HG03066 (cell line): ENCODE results near the gene CYGB.

Source experiments
- ATAC-seq: cut with Tn5 transposase; IDR thresholded peaks from one replicate; pipeline ENCODE4 v1.9.1; 2021; ENCODE audit warnings: low read depth; ENCODE audit not compliant: unreplicated experiment

Gene CYGB

GRCh38 chr17:76537578-76538280 lies at the start of gene CYGB:
Gene CYGB, minus strand, starts transcription at chr17:76537709. Its CDS starts 167 bp downstream, at chr17:76537542.
- ATAC-seq = no peak

GRCh38 chr17:76586741-76587487 lies 49.4 kb upstream of the CYGB start:
- ATAC-seq = no peak

- no peak for ATAC-seq
These were observed 48.4 kb upstream of the CYGB start, which contains the start of gene ST6GALNAC2 for GRCh38 chr17:76585649-76586593. Gene ST6GALNAC2, minus strand, starts transcription at chr17:76585860. Its CDS starts 52 bp downstream, at chr17:76585808.

- ATAC-seq = no peak
These were observed 47.6 kb upstream of the CYGB start for GRCh38 chr17:76585033-76585648.

- no peak for ATAC-seq
These were observed 47.0 kb upstream of the CYGB start for GRCh38 chr17:76584427-76585032.

GRCh38 chr17:76582660-76583059 lies 45.2 kb upstream of the CYGB start:
- no peak for ATAC-seq

- no peak for ATAC-seq
These were observed 44.0 kb upstream of the CYGB start for GRCh38 chr17:76581515-76581914.

GRCh38 chr17:76579281-76579680 lies 41.8 kb upstream of the CYGB start:
- no peak for ATAC-seq

- no peak for ATAC-seq
These were observed 40.9 kb upstream of the CYGB start for GRCh38 chr17:76578376-76578775.

GRCh38 chr17:76577876-76578275 lies 40.4 kb upstream of the CYGB start:
- ATAC-seq = no peak

- ATAC-seq = no peak
These were observed 38.7 kb upstream of the CYGB start for GRCh38 chr17:76576189-76576588.

GRCh38 chr17:76575570-76575969 lies 38.1 kb upstream of the CYGB start:
- no peak for ATAC-seq

GRCh38 chr17:76574166-76574565 lies 36.7 kb upstream of the CYGB start:
- ATAC-seq = no peak

- ATAC-seq = no peak
These were observed 35.6 kb upstream of the CYGB start for GRCh38 chr17:76573096-76573495.

GRCh38 chr17:76572201-76572910 lies 34.8 kb upstream of the CYGB start:
- no peak for ATAC-seq

- ATAC-seq = no peak
These were observed 33.5 kb upstream of the CYGB start for GRCh38 chr17:76570877-76571471.

GRCh38 chr17:76570457-76570856 lies 32.9 kb upstream of the CYGB start:
- ATAC-seq = no peak

- no peak for ATAC-seq
These were observed 32.2 kb upstream of the CYGB start for GRCh38 chr17:76569607-76570279.
